ENCODE results near the gene MLLT1. TPM values are rescaled to one million over a fixed set of nuclear protein-coding genes. Genes with fewer than 3 reads are reported as not detected.

The MLLT1 gene
- total RNA-seq, 2 experiments from 2014 or later, result 38.4 to 46.5 TPM

DNA sequence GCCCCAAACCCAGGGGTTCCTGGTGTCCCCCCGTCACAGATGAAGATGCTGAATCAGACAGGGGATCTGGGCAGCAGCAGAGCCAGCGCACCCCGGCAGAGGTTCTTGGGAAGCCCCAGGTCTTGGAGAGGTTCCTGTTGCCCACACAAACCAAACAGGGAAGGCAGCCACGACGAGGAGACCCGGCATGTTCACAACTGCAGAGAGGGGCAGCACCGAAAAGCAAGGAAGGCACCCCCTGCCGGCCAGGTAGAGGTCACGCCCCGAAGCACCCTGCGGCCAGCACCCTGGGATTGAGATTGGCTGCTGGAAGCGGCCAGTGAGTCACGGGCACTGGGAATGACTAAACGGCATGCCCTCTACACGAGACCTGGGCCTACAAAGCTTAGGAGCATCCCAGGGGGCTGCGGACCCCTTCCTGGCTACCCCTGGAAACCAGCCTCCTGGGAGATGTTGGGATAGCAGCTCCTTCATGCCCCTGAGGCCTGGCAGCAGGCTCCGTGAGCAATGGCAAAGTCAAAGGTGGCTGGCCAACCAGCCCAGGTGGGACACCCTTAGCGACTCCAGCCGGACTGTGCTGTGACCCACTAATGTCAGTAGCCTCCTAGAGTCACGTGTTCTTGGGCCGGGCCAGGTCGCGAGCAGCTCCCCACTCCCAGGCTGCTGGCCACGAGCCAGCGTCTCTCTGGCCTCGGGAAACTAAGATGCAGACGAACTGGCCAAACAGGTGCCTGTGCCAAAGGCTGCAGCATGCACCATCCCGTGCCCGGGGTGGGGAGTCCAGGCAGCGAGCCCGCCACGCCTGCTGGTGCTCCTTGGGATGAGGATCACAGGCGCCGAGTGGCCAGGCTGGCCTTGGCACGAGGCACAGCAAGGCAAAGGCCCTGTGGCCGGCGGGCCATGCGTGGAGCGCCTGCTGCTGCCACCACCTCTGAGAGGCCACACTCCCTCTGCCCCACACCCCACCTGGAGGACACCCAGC is 43.2 kb downstream of the MLLT1 start:
- ChIA-PET POLR2A (no interaction called here), CTCF (interaction anchor here (0.7 to 3.0 kb wide), 2 partner anchors 18 to 189 kb away, joined by 3 to 13 read pairs; no protein-coding TSS in a partner anchor)
- Mint-ChIP-seq H3K4me1 (peaks cover 16% of the 10 kb centered on the region), H3K36me3 (ENCODE audit: low read depth) (no peaks in the 10 kb centered on the region), H3K27me3 (no peaks in the 10 kb centered on the region), H3K4me3 (no peak overlapping the region), H3K27ac (no peak overlapping the region), H3K9me3 (no peaks in the 10 kb centered on the region)
- DNase-seq, result no peak

DNA sequence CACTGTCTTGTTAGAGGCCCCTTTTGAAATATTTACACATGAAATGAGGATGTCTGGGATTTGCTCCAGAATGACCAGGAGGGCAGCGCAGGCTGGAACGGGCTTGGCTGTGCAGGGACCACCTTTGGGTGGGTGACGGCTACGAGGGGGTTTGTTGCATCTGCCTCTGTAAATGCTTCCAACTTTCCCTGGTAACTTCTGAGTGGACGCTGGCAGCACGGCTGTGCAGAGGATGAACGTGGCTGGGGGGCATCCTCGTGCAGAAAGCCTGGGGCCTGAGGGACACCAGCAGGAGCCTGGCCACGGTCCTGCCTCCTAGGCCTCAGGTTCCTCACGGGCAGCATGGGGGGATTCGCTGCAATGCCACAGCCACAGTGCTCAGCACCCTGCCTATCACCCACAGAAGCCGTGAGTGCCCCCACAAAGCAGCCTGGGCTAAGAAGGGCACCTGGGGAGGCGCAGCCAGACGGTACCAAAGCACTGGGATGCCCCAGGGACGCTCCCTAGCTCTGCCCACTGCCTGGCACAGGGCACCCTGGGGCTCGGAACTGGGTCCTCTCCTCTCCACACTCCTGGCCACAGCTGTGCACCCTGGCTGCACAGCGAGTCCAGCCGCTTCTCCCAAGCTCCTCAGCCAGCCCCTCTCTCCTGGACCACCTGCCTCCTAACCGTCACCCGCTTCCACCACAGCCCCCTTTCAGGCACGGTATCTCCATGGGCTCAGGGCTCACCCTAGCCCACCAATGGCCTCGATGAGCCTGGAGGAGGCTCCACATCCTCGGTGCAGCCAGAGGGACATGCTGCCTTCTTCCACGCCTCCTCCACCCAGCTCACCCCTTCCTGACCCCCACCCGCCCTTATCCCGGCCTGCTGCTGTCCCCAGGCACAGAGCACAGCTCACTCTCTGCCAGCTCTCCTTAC is 44.5 kb downstream of the MLLT1 start:
- POLR2A ChIA-PET, result interaction anchor here (0.6 kb wide), 1 partner anchor 508 kb away, joined by 7 read pairs; no protein-coding TSS in a partner anchor
- H3K4me3 Mint-ChIP-seq, result no peak overlapping the region
- no peaks in the 10 kb centered on the region for H3K27me3 Mint-ChIP-seq
- H3K9me3 Mint-ChIP-seq, result no peaks in the 10 kb centered on the region
- H3K36me3 Mint-ChIP-seq (ENCODE audit: low read depth), result peaks cover 3% of the 10 kb centered on the region
- CTCF ChIA-PET, result no interaction called here
- H3K4me1 Mint-ChIP-seq, result peaks cover 20% of the 10 kb centered on the region
- DNase-seq, result no peak
- no peak overlapping the region for H3K27ac Mint-ChIP-seq

DNA sequence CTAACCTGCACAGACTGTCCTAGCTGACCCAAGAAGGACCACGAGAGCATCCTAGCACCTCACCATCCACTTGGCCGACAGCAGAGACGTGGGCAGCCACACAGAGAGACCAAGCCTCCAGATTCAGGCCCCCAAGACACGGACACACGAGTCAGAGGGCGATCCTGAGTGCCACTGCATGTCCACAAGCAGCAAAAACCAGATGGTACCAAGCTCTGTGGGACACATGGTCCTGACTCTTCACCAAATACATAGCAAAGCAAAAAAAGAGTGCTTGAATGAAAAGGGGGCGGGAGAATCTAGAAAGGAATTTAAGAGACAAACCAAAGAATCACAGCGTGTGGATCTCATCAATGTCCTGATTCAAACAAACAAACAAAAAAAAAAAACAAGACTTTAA is 45.2 kb downstream of the MLLT1 start:
- no peak for DNase-seq
- H3K27ac Mint-ChIP-seq, result no peak overlapping the region
- ChIA-PET POLR2A (interaction anchor here (0.6 kb wide), 1 partner anchor 507 kb away, joined by 7 read pairs; no protein-coding TSS in a partner anchor), CTCF (interaction anchor here (1.7 kb wide), 1 partner anchor 12 kb away, joined by 3 read pairs; no protein-coding TSS in a partner anchor)
- H3K36me3 Mint-ChIP-seq (ENCODE audit: low read depth), result peaks cover 6% of the 10 kb centered on the region
- no peaks in the 10 kb centered on the region for H3K27me3 Mint-ChIP-seq
- no peaks in the 10 kb centered on the region for H3K9me3 Mint-ChIP-seq
- H3K4me1 Mint-ChIP-seq, result peaks cover 18% of the 10 kb centered on the region
- H3K4me3 Mint-ChIP-seq, result no peak overlapping the region

DNA sequence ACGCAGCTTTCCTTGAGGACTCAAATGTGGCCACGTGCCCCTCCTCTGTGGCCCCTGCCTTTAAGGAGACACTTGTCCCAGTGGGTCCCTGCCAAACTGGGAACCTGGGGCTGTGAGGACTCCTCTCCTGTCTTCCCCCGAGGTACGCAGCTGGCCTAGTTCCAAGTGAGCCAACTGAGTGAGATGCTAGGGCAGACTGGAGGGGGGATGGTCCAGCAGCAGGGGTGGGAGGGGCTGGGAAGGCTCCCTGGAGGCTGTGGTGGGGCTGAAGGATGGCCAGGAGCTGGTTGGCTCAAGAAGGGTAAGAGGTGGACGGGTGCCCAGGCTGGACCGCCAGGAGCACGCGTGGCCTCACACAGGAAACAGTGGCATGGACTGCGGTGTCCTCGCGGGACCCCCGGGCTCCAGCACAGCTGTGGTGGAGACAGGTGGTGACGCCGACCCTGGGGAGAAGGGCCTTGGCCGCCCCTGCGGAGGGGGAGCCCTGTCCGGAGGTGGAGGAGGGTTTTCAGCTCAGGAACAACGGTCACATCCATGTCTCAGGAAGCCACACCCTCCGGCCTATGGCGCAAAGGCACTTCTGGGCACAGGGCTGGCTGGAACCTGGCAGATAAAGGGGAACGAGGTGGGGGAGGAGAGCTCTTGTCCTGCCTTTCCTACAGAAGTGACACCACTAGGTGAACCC is 45.8 kb downstream of the MLLT1 start:
- Mint-ChIP-seq H3K27ac (no peak overlapping the region), H3K27me3 (no peaks in the 10 kb centered on the region), H3K4me1 (peaks cover 17% of the 10 kb centered on the region), H3K9me3 (no peaks in the 10 kb centered on the region), H3K36me3 (ENCODE audit: low read depth) (peaks cover 8% of the 10 kb centered on the region), H3K4me3 (no peak overlapping the region)
- CTCF ChIA-PET, result interaction anchor here (1.7 kb wide), 1 partner anchor 13 kb away, joined by 3 read pairs; no protein-coding TSS in a partner anchor
- POLR2A ChIA-PET, result no interaction called here
- no peak for DNase-seq

DNA sequence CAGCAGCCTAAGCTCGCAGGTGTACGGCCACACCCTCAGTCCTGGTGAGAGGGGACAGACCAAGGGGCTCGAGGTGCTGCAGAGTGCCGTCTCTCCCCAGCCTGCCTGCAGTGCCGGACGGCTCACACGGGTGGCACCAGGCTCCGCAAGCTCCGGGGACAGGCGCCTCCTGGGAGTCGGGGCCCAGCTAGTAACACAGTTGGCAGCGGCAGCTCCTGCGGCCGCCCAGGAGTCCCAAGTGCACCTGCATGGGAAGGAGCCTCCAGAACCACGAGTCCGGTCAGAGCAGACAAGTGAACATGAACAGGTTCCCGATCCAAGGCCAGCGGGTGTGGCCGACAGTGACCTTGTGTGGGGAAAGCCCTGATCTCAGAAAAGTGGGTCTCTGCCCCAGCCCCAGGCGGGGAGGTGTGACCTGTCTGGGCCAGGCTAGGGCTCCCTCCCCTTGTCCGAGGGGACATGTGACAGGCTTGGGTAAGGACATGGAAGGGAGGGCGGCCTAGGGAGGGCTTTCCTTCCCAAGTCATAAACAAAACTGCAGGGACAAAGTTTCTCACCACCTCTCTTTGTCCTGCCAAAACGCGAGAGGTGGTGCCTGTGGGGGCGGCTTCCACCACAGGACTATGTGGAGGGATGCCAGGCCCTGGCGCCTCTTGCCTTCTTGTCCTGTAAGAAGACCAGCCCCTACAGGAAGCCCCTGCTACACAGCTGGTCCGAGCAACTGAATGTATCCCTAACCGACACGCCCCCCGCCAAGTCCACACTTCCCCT is 46.5 kb downstream of the MLLT1 start:
- no peak for DNase-seq
- ChIA-PET POLR2A (no interaction called here), CTCF (interaction anchor here (1.4 to 1.7 kb wide), 2 partner anchors 13 to 15 kb away, joined by 3 to 4 read pairs; no protein-coding TSS in a partner anchor)
- Mint-ChIP-seq H3K4me1 (peaks cover 14% of the 10 kb centered on the region), H3K27ac (no peak overlapping the region), H3K36me3 (ENCODE audit: low read depth) (peaks cover 8% of the 10 kb centered on the region), H3K27me3 (no peaks in the 10 kb centered on the region), H3K9me3 (no peaks in the 10 kb centered on the region), H3K4me3 (no peak overlapping the region)

DNA sequence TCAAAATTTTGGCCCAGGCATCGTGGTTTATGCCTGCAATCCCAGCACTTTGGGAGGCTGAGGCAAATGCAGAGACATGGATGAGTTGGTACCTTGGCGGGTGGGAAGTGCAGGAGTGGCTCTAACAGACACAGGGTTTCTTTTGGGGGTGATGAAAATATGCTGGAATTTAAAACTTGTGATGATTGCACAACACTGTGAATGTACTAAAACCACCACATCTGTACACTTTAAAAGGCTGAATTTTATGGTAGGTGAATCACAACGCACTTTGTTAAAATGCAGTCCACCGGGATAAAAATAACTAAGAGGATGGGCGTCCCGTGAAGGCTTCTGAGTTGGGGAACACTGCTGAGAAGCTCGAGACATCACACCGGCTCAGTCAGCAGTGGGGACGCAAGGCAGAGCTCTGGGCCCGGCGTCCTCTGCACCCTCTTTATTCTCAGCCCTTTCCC is 47.1 kb downstream of the MLLT1 start:
- no peak for DNase-seq
- no peak overlapping the region for H3K27ac Mint-ChIP-seq
- H3K9me3 Mint-ChIP-seq, result no peaks in the 10 kb centered on the region
- ChIA-PET POLR2A (no interaction called here), CTCF (interaction anchor here (1.4 kb wide), 1 partner anchor 14 kb away, joined by 4 read pairs; no protein-coding TSS in a partner anchor)
- H3K4me1 Mint-ChIP-seq, result peaks cover 12% of the 10 kb centered on the region
- H3K36me3 Mint-ChIP-seq (ENCODE audit: low read depth), result peaks cover 8% of the 10 kb centered on the region
- H3K4me3 Mint-ChIP-seq, result no peak overlapping the region
- no peaks in the 10 kb centered on the region for H3K27me3 Mint-ChIP-seq

DNA sequence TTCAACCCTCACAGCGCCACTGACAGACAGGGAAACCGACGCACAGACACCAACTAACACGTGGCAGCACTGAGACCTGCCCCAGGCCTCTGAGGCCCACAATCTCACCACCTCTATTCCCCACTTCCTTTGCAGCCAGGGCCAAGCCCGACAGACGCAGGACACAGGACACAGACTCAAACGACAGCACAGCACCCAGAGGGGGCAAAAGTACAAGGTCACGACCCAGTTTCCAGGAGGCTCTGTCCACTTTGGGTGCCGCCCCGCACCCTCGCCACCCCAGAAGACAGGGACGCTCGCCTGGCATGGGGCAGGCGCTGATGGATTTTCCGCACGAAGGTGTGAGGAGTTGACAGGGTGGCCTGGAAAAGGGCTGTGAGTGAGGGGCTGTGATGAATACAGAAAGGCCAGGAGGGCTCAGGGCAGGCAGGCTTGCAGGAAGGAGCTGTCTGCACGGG is 48.8 kb downstream of the MLLT1 start:
- ChIA-PET POLR2A (no interaction called here), CTCF (no interaction called here)
- peaks cover 12% of the 10 kb centered on the region for H3K4me1 Mint-ChIP-seq
- no peaks in the 10 kb centered on the region for H3K9me3 Mint-ChIP-seq
- H3K36me3 Mint-ChIP-seq (ENCODE audit: low read depth), result peaks cover 8% of the 10 kb centered on the region
- no peak overlapping the region for H3K4me3 Mint-ChIP-seq
- H3K27me3 Mint-ChIP-seq, result no peaks in the 10 kb centered on the region
- H3K27ac Mint-ChIP-seq, result peak overlapping the region; percentile 50
- no peak for DNase-seq

DNA sequence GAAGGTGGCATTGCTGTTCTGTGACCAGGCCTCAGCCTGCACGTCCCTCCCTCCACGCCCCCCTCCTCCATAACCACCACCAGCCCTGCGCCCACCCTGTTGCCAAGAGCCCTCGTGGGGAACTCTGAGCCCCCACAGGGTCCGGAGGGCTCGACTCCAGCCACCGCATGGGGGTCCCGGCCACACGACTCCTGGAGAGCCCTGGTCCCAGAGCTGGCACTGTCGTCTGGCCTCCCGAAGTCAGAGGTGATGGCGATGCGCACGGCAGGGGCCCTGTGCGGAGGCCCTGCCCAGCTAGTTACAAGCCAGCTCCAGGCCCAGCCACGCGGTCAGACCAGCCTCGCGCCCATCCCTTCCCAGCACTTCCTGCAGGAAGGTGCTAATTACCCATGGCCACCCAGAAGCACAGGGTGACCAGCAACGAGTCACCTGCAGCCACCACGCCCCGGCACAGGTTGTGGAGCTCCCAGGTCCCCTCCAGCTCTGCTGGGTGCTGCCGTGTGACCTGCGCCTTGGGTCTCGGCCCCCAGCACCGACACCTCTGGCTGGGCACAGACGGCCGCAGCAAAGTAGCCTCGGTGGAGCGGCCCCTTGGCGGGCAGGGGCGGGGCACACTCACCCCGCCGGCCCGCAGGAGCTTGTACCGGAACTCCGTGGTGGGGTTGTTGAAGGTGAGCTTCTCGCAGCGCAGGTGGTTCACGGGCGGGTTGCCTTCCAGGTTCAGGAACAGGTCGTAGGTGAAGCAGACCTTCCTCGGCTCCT is 49.6 kb downstream of the MLLT1 start:
- Mint-ChIP-seq H3K4me1 (peaks cover 11% of the 10 kb centered on the region), H3K9me3 (no peaks in the 10 kb centered on the region), H3K27me3 (no peaks in the 10 kb centered on the region), H3K4me3 (no peak overlapping the region), H3K36me3 (ENCODE audit: low read depth) (peaks cover 9% of the 10 kb centered on the region), H3K27ac (no peak overlapping the region)
- no peak for DNase-seq
- CTCF ChIA-PET, result no interaction called here
- POLR2A ChIA-PET, result interaction anchor here (0.6 kb wide), 1 partner anchor 133 kb away, joined by 3 read pairs; no protein-coding TSS in a partner anchor

DNA sequence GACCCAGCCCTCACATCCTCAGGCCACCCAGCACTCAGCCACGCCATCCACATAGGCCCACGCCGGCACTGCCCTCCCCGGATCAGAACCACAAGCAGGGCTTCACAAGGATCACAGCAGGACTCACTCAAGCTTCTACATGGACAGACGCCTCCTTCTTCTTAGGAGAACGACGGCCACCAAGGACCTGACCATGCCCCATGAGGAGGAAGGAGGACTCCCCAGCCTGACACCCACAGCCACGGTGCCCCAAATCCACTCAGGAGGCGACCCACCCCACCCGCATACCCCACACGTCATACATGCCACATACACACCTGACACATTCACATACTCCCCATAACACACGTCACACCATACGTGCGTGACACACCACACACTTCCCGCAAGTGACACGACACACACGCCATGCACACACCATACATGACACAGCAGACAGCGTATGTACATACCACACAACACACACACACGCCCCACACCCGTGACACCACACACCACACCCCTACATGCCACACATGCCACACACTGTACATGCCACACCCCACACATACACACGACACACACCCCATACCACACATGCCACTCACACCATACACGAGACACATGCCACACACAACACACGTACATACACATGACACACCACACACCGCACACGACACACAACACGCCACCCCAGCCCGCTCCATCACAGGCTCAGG is 50.4 kb downstream of the MLLT1 start:
- Mint-ChIP-seq H3K36me3 (ENCODE audit: low read depth) (peaks cover 9% of the 10 kb centered on the region), H3K4me3 (no peak overlapping the region), H3K4me1 (peaks cover 7% of the 10 kb centered on the region), H3K27me3 (no peaks in the 10 kb centered on the region), H3K27ac (peak overlapping the region; percentile 31), H3K9me3 (no peaks in the 10 kb centered on the region)
- POLR2A ChIA-PET, result interaction anchor here (0.6 kb wide), 1 partner anchor 134 kb away, joined by 3 read pairs; no protein-coding TSS in a partner anchor
- DNase-seq, result no peak
- CTCF ChIA-PET, result no interaction called here

DNA sequence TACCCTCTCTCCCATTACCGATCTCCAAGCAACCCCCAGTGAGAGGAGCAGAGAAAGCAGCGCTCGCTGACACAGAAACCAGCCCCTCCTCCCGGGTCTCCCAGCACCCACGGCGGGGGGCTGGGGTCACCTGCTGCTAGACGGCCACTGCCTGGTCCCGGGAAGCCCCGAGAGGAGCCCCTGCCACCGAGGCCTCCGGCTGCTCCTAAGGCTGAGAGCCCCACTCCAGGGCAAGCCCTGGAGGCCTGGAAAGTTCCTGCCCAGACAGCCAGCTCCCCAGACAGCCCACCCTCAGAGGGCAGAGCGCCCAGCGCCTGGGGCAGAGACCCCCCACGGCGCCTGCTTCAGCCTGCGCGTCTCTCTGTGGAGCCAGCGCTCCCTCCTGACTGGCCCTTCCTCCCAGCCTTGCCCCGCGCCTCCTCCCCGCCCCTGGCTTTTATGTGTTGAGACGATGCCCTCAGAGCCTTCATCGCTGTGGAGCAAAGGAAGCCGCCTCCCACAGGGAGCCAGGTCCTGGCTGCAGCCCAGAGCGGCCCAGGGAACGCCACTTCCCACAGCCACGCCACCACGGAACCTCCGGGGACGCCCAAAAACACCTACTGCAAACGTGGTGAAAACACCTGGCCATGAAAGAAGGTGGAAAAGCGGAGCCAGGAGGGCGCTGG is 51.1 kb downstream of the MLLT1 start:
- no peaks in the 10 kb centered on the region for H3K9me3 Mint-ChIP-seq
- DNase-seq, result no peak
- H3K4me3 Mint-ChIP-seq, result no peak overlapping the region
- H3K36me3 Mint-ChIP-seq (ENCODE audit: low read depth), result peaks cover 9% of the 10 kb centered on the region
- H3K27ac Mint-ChIP-seq, result no peak overlapping the region
- ChIA-PET CTCF (no interaction called here), POLR2A (no interaction called here)
- peaks cover 6% of the 10 kb centered on the region for H3K4me1 Mint-ChIP-seq
- H3K27me3 Mint-ChIP-seq, result no peaks in the 10 kb centered on the region

Data from activated CD4-positive, alpha-beta T cell treated with anti-CD3 and anti-CD28 coated beads, Interleukin-2, amount 10 ng/mL, durations not matched to agents 7 days and 5 days (primary cell).